Measurements from ENCODE around the gene FHIT. TPM values are rescaled to one million over a fixed set of nuclear protein-coding genes. Genes with fewer than 3 reads are reported as not detected.

FHIT gene
- total and polyA plus RNA-seq, 2 of the 4 experiments (the other 2 are of a cell fraction): 0.07 TPM; not detected in 1

- H4K8ac ChIP-seq (ENCODE audit: low read depth in 2 of 2, low read length in 2 of 2): no peak overlapping the region
- H3K79me1 ChIP-seq (ENCODE audit: low read depth in 1 of 2, low read length in 2 of 2): no peaks in the 10 kb centered on the region
- no peak overlapping the region for H4K5ac ChIP-seq (ENCODE audit: low read depth, low read length)
- WGBS, 2 experiments (ENCODE audit: extremely low coverage in 2 of 2, insufficient read length in 1 of 2): no CpG with 5 or more reads among the region's 1 CpG
- H3K4me1 ChIP-seq (ENCODE audit: control insufficient read depth, insufficient read depth, low read length): no peaks in the 10 kb centered on the region
- no TSS peak for BruUV-seq (replicated peaks)
- H3K56ac ChIP-seq (ENCODE audit: extremely low read depth, insufficient read depth, low read length): no peak overlapping the region
- no peak overlapping the region for H2AK9ac ChIP-seq (replicated peaks; ENCODE audit: low read depth, low read length, poor library complexity)
- H3K36me3 ChIP-seq (ENCODE audit: control insufficient read depth, insufficient read depth, low read length): no peaks in the 10 kb centered on the region
- no peak overlapping the region for H2AFZ ChIP-seq (replicated peaks; ENCODE audit: low read length, poor library complexity)
- intact Hi-C loops (cut with micrococcal nuclease): no loop called here
- H3K4ac ChIP-seq (ENCODE audit: low read depth, low read length): no peak overlapping the region
- H3K9ac ChIP-seq (ENCODE audit: low read depth, low read length): no peak overlapping the region
- no peak overlapping the region for H3K18ac ChIP-seq (ENCODE audit: low read depth, low read length)
- H3K23ac ChIP-seq (ENCODE audit: low read depth, low read length): no peak overlapping the region
- no peak overlapping the region for H2BK15ac ChIP-seq (ENCODE audit: low read depth, low read length)
- no peak overlapping the region for H4K91ac ChIP-seq (ENCODE audit: insufficient read depth, low read depth, low read length)
- H3K4me3 ChIP-seq (ENCODE audit: insufficient read depth, low read depth, low read length): no peak overlapping the region
- H2BK5ac ChIP-seq (ENCODE audit: low read depth, low read length, poor library complexity, severe bottlenecking): no peak overlapping the region
- in situ Hi-C loops (cut with MboI; ENCODE audit: low sequenced_read_pairs): no loop called here
- DNase-seq: no peak
- H2AK5ac ChIP-seq (ENCODE audit: low read depth, low read length): no peak overlapping the region
- dilution Hi-C loops (cut with HindIII; ENCODE audit: low sequenced_read_pairs, unreplicated experiment): no loop called here
- no peak overlapping the region for H3K14ac ChIP-seq (replicated peaks; ENCODE audit: low read depth, low read length)
- TF ChIP-seq, protein P1, sequence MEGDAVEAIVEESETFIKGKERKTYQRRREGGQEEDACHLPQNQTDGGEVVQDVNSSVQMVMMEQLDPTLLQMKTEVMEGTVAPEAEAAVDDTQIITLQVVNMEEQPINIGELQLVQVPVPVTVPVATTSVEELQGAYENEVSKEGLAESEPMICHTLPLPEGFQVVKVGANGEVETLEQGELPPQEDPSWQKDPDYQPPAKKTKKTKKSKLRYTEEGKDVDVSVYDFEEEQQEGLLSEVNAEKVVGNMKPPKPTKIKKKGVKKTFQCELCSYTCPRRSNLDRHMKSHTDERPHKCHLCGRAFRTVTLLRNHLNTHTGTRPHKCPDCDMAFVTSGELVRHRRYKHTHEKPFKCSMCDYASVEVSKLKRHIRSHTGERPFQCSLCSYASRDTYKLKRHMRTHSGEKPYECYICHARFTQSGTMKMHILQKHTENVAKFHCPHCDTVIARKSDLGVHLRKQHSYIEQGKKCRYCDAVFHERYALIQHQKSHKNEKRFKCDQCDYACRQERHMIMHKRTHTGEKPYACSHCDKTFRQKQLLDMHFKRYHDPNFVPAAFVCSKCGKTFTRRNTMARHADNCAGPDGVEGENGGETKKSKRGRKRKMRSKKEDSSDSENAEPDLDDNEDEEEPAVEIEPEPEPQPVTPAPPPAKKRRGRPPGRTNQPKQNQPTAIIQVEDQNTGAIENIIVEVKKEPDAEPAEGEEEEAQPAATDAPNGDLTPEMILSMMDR (conservative IDR thresholded peaks at IDR 0.05; ENCODE audit: low read depth, low read length): no peak
- TF ChIP-seq SMC3 (IDR thresholded peaks at IDR 0.05; ENCODE audit: low read depth, low read length) (no peak), MXI1 (IDR thresholded peaks at IDR 0.05; ENCODE audit: borderline replicate concordance, low read depth, low read length) (no peak), MAZ (IDR thresholded peaks at IDR 0.05; ENCODE audit: borderline replicate concordance, low read depth, low read length) (no peak), CHD1 (IDR thresholded peaks at IDR 0.05; ENCODE audit: low read depth, low read length) (no peak), RAD21 (IDR thresholded peaks at IDR 0.05; ENCODE audit: low read length) (no peak), MAFK (IDR thresholded peaks at IDR 0.05; ENCODE audit: low read depth, low read length) (no peak), BHLHE40 (IDR thresholded peaks at IDR 0.05; ENCODE audit: low read depth, low read length) (no peak), RCOR1 (IDR thresholded peaks at IDR 0.05; ENCODE audit: insufficient replicate concordance, low read length) (no peak), CEBPB (IDR thresholded peaks at IDR 0.05; ENCODE audit: low read depth, low read length) (no peak), USF2 (IDR thresholded peaks at IDR 0.05; ENCODE audit: low read depth, low read length) (no peak), POLR2A (IDR thresholded peaks at IDR 0.05; ENCODE audit: low read depth, low read length) (no peak), RFX5 (IDR thresholded peaks at IDR 0.05; ENCODE audit: low read depth, low read length) (no peak), NFE2L2 (IDR thresholded peaks at IDR 0.05; ENCODE audit: low read depth, low read length) (no peak)
- TF ChIP-seq, protein P2, sequence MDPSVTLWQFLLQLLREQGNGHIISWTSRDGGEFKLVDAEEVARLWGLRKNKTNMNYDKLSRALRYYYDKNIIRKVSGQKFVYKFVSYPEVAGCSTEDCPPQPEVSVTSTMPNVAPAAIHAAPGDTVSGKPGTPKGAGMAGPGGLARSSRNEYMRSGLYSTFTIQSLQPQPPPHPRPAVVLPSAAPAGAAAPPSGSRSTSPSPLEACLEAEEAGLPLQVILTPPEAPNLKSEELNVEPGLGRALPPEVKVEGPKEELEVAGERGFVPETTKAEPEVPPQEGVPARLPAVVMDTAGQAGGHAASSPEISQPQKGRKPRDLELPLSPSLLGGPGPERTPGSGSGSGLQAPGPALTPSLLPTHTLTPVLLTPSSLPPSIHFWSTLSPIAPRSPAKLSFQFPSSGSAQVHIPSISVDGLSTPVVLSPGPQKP (IDR thresholded peaks at IDR 0.05; ENCODE audit: borderline replicate concordance, low read depth, low read length): no peak
- H3K9me1 ChIP-seq (ENCODE audit: insufficient read depth, low read length): no peaks in the 10 kb centered on the region
- no peaks in the 10 kb centered on the region for H4K20me1 ChIP-seq (ENCODE audit: insufficient read depth, low read length)
- ChIA-PET POLR2A (ENCODE audit: unreplicated experiment) (no interaction called here), CTCF (no interaction called here)
- H3K9me3 ChIP-seq (ENCODE audit: control insufficient read depth, insufficient read depth, low read length): no peaks in the 10 kb centered on the region
- H3K27me3 ChIP-seq (ENCODE audit: control insufficient read depth, insufficient read depth, low read length): no peaks in the 10 kb centered on the region
- H3K4me2 ChIP-seq (ENCODE audit: low read depth, low read length): no peak overlapping the region
- no peak overlapping the region for H3K27ac ChIP-seq (ENCODE audit: insufficient read depth, low read length)
- H2BK120ac ChIP-seq (ENCODE audit: low read depth, low read length): no peak overlapping the region
- H2BK20ac ChIP-seq (ENCODE audit: low read depth, low read length): no peak overlapping the region
- no peak for ATAC-seq (ENCODE audit: low read depth)
Measured at GRCh38 chr3:59946401-59946800, 1304.9 kb downstream of the FHIT start.
